ENCODE results near the gene S1PR2.

DNA sequence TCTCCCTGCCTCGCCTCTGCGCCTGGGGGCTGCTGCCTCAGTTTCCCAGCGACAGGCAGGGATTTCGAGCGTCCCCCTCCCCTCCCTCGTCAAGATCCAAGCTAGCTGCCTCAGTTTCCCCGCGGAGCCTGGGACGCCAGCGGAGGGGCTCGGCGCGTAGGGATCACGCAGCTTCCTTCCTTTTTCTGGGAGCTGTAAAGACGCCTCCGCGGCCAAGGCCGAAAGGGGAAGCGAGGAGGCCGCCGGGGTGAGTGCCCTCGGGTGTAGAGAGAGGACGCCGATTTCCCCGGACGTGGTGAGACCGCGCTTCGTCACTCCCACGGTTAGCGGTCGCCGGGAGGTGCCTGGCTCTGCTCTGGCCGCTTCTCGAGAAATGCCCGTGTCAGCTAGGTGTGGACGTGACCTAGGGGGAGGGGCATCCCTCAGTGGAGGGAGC lies 39.1 kb upstream of the S1PR2 start:
- TF ChIP-seq CTCF (IDR thresholded peaks at IDR 0.05) (no peak), POLR2A (IDR thresholded peaks at IDR 0.05) (no peak), POLR2AphosphoS5 (IDR thresholded peaks at IDR 0.05) (peak in 1 of 2 donors; percentile 1), EP300 (IDR thresholded peaks at IDR 0.05) (no peak)
